Measurements from ENCODE around the gene CACNA1C.
A peak's percentile ranks its signal among the peaks of the same experiment; 100 is the strongest.

CACNA1C gene

DNA sequence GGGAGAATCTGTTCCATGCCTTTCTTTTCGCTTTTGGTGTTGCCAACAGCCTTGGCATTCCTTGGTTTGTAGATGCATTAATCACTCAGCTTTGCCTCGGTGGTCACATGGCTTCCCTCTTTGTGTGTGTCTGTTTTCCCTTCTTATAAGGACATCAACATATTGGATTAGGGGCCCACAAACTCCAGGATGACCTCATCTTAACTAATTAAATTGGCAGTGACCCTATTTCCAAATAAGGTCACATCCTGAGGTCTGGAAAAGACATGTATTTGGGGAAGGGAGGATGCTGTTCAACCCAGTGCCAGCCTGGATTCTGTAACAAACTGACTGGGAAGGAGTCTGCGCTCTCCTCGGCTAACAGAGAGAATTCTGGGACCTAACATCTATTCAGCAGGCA lies 376.2 kb downstream of the CACNA1C start:
- peak; percentile 63 for DNase-seq

- peak; percentile 35 for DNase-seq
These were observed 379.0 kb downstream of the CACNA1C start for GRCh38 chr12:2431810-2432209.

DNA sequence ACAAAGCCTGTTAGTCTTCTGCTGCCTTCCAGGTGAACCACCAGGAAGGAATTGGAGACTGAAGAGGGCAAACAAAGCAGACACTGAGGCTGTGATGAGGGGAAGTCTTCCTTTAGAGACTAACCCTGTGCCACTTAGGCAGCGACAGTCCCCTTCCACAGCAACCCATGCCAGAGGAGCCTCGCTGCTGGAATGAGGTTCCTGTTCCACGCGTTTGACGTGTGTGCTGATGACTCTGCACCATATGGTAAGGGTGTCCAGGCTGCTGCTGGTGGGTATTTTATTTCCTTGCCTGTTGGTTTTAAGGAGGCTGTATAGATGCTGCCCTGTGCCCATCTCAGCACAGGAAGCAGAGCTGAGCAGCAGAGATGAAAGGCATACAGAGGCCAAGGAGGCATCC lies 380.1 kb downstream of the CACNA1C start:
- no peak for DNase-seq

- no peak for DNase-seq
These were observed 382.7 kb downstream of the CACNA1C start for GRCh38 chr12:2435511-2435910.

DNA sequence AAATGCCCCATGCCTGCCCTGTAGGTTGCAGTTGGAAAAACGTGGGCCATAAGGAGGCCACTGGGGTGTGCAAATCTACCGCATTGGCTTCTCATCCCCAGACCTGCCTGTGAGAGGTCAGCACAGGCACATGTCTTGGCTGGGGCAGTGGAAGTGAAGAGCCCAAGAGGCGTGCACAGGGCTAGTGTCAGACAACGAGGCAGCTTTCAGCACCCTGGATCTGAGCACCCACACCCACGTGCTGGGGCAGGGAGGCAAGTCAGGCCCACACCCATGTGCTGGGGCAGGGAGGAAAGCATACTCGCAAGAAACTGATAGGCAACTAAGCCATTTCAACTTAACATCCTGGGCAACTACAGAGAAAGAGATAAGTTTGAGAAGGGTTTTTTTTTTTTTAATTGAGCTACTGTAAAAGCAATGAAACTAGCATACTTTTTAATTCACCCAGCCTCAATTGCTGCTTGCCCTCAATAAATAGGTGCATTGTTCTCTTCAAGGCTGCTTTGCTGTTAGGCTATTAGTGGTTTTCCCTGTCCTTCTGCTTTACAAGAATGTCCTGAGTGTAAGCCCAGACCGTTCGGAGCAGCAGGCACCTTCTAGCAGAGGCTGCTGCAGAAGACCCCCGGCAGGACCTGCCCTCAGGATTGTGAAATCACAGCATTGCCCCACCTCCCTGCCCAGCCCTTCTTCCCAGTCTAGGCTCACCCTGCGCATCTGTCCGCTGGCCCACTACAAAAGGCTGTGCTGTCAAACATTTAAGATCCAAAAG lies 386.7 kb downstream of the CACNA1C start:
- no peak for DNase-seq

- DNase-seq: no peak
These were observed 391.0 kb downstream of the CACNA1C start for GRCh38 chr12:2443776-2444175.

GRCh38 chr12:2445968-2446367 lies 393.2 kb downstream of the CACNA1C start:
- DNase-seq: no peak

DNA sequence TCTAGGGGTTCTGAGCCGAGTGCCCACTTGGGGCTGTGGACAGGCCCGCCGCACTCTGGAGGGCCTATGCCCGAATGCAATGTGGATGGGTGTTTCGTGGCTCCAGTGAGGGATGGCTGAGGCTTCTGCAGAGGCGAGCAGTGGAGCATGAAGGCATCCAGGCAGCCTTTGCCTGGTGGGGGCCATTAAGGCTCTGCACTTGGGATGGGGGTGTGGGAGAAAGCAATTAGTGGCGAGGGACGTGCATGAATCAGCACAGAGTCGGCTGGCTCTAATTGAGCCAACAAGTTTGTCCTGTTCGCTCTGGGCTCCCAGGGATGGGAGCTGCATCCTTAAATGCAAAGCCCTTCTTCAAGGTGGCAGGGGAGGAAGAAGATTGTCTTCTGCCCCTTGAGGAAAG lies 395.1 kb downstream of the CACNA1C start:
- DNase-seq: no peak

GRCh38 chr12:2449586-2449985 lies 396.8 kb downstream of the CACNA1C start:
- DNase-seq: no peak

DNA sequence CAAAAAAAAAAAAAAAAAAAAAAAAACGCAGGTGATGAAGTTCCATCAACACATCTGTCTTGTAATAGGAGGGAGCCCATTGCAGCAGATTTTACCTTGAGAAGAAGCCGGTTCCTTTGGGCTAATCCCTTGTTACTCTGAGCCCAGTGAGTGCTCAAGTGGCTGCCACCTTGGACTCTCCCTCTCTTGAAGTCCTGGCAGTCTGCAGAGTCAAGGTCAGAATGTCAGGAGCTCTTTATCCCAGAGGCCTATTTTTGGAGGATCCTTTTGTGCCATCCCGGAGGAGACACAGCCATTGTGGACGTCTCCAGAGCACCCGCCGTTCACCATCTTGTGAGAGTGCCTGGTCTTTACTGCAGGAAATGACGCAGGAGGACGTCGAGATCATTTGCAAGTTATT lies 397.8 kb downstream of the CACNA1C start:
- no peak for DNase-seq

DNA sequence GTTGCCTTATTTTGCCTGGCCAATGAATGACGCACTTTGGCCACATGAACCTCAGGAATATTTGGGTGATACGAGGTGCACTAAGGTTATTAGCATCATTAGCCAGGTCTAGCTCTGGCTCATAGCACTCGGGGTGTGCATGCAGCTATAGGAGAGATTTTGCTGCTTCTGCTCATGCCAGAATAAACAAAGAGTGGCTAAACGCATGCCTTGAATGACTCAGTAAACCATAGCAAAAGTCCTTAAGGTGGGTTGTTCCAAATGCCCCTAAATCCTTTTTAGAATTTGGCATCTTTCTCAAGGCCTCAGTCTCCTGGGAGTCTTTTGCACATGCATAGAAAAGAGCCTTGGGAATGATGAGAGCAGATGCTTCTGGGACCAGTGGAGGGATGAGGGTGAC lies 398.2 kb downstream of the CACNA1C start:
- peak; percentile 53 for DNase-seq

DNA sequence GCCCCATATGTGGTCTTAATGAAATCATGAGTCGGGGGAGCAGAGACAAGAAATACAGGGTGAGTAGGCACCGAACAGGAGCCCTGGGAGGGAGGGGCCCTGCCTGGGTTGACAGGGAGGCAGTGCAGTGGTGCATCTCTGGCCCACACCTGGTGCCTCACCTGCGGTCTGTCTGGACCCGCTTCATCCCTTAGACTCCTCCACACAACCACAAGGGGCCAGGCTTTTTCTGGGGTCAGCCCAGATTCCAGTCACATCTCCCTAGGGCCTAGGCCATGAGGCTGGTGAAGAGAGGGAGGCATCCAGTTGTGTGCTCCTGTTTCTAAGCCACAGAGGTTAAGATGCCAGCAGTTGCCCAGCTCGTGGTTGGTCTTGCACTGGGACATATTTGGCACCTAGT lies 398.7 kb downstream of the CACNA1C start:
- DNase-seq: no peak

- DNase-seq: peak; percentile 62
These were observed 400.4 kb downstream of the CACNA1C start for GRCh38 chr12:2453076-2453760.

DNA sequence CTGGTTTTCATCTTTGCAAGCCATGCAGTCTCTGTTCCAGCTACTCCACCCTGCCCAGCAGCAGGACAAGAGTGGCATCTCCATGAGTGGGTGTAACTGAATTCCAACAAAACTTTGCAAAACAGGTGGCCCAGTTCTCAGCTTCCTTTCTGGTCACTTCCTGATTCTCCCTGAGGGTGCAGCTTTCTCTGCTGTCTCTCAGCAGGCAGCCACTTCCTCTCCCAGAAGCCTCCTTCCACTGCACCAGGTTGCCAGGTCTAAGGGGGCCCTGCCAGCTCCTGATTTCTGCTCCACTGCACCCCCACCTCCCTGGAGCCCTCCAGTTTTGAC lies 400.9 kb downstream of the CACNA1C start:
- DNase-seq: no peak

- DNase-seq: no peak
These were observed 401.9 kb downstream of the CACNA1C start for GRCh38 chr12:2454601-2455177.

DNA sequence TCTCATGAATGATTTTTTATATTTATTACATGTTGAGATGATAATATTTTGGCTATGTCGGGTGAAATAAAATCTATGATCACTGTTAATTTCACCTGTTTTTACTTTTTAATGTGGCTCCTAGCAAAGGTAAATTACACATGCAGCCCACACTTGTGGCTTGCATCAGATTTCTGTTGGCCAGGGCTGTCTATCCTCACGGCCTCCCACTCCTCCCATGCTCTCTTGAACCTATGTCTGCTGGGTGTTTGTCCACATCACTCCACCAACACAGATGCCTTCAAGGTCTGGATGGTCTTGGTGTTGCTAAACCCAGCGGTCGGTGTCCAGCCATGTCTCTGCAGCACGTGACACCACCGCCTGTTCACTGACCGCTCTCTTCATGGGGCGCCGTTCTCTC lies 402.6 kb downstream of the CACNA1C start:
- no peak for DNase-seq

GRCh38 chr12:2456122-2456812 lies 403.5 kb downstream of the CACNA1C start:
- DNase-seq: no peak

- no peak for DNase-seq
These were observed 404.0 kb downstream of the CACNA1C start for GRCh38 chr12:2456813-2457186.

DNA sequence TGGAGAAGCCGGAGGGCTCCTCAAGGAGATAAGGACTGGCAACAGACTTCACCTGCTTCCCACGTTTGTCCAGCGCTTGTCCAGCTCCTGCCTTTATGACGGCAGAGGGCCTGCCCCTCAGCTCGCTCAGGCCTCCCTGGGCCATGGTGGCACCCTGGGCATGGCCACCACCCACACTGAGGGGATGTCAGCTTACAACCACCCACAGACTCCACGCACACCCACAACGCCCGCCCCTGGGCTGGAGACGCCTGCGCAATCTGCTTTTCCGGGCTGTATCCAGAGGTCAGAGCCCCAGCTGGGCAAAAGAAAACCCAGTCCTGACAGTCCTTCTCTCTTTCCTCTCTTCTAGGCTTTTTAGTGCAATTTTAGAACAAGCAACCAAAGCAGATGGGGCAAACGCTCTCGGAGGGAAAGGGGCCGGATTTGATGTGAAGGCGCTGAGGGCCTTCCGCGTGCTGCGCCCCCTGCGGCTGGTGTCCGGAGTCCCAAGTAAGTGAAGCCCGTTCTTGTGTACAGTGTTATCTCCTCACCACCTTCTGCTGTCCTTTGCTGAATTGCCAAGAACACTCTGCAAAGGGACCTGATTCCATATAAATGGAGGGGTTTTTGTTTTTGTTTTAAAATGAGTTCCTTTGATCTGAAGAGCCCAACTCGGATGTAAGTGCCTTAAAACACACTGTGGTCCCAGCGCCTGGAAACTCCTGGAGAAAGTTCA lies 404.6 kb downstream of the CACNA1C start:
- DNase-seq: no peak

- no peak for DNase-seq
These were observed 405.2 kb downstream of the CACNA1C start for GRCh38 chr12:2457933-2458414.

GRCh38 chr12:2460051-2460670 lies 407.4 kb downstream of the CACNA1C start:
- DNase-seq: no peak

- DNase-seq: no peak
These were observed 408.3 kb downstream of the CACNA1C start for GRCh38 chr12:2461046-2461445.
